Vagina (tissue), 2 donors: ENCODE measurements around the gene RUNX3. TPM values are rescaled to one million over a fixed set of nuclear protein-coding genes. Genes with fewer than 3 reads are reported as not detected.
A peak's percentile ranks its signal among the peaks of the same experiment; 100 is the strongest.

Source experiments
- DNase-seq, 2 donors: peaks; one replicate each; pipeline ENCODE4 v3.0.0-alpha.2; 2017; ENCODE audit errors: extremely low spot score in 2 of 2
- H3K27ac ChIP-seq: fragments of 200-600 bp; sonication (generic); one replicate; pipeline ENCODE4 v1.5.1; 2019
- H3K27me3 ChIP-seq: fragments of 200-600 bp; sonication (generic); one replicate; pipeline ENCODE4 v1.5.1; 2019
- H3K36me3 ChIP-seq, 2 donors: fragments of 200-600 bp; sonication (generic); one replicate each; pipeline ENCODE4 v1.5.1; 2017 to 2019
- H3K4me1 ChIP-seq: fragments of 200-600 bp; sonication (generic); one replicate; pipeline ENCODE4 v1.5.1; 2019
- H3K4me3 ChIP-seq, 2 donors: fragments of 200-600 bp; sonication (generic); 1 replicate in 1 of 2; 2 replicates in 1 of 2; pipeline ENCODE4 v1.5.1; 2016 to 2019
- H3K9me3 ChIP-seq: fragments of 200-600 bp; sonication (generic); one replicate; pipeline ENCODE4 v1.5.1; 2019
- POLR2A ChIP-seq, 2 donors: fragments of 450-650 bp; IDR thresholded peaks; one replicate each; pipeline ENCODE4 v1.6.1; 2017; ENCODE audit warnings: antibody characterized with exemption in 2 of 2, mild to moderate bottlenecking in 2 of 2, moderate library complexity in 2 of 2
- POLR2AphosphoS5 ChIP-seq, 2 donors: sonication (generic); formaldehyde crosslinking; IDR thresholded peaks; one replicate each; pipeline ENCODE4 v1.9.0; 2017; ENCODE audit warnings: antibody characterized with exemption in 2 of 2, mild to moderate bottlenecking in 2 of 2, low read depth in 1 of 2; ENCODE audit not compliant: insufficient read depth in 1 of 2
- intact Hi-C: fragments of 100-400 bp; cut with DNase I; formaldehyde crosslinking; loops from one replicate; pipeline ENCODE4 v1.15.1; 2023
- total RNA-seq: library from RNA; depleted of rRNA; stranded (reverse); fragments of >200 nt; gene quantifications from one replicate; pipeline ENCODE4 v1.2.3, GENCODE V29; 2016
- TF ChIP-seq, protein P1 (sequence below), 3 experiments: fragments of 450-650 bp in 2 of 3; fragments of 200-600 bp in 1 of 3; sonication (generic) in 1 of 3; IDR thresholded peaks; one replicate each; pipeline ENCODE4 v1.5.1; 2017 to 2019; ENCODE audit warnings: antibody characterized with exemption in 3 of 3, mild to moderate bottlenecking in 2 of 3, moderate library complexity in 2 of 3

The RUNX3 gene
- total RNA-seq, 1 donor from 2014 or later: 4.2 TPM

- Histone ChIP-seq H3K27me3 (no peaks in the 10 kb centered on the region), H3K4me1 (no peaks in the 10 kb centered on the region), H3K27ac (no peak overlapping the region), H3K4me3 (no peak overlapping the region), H3K9me3 (no peaks in the 10 kb centered on the region), H3K36me3 (no peaks in the 10 kb centered on the region)
- DNase-seq: peak; percentile 60 to 61
- TF ChIP-seq POLR2A (IDR thresholded peaks at IDR 0.05) (no peak), POLR2AphosphoS5 (IDR thresholded peaks at IDR 0.05; ENCODE audit: insufficient read depth in 1 of 2, low read depth in 1 of 2) (no peak)
- TF ChIP-seq, protein P1, sequence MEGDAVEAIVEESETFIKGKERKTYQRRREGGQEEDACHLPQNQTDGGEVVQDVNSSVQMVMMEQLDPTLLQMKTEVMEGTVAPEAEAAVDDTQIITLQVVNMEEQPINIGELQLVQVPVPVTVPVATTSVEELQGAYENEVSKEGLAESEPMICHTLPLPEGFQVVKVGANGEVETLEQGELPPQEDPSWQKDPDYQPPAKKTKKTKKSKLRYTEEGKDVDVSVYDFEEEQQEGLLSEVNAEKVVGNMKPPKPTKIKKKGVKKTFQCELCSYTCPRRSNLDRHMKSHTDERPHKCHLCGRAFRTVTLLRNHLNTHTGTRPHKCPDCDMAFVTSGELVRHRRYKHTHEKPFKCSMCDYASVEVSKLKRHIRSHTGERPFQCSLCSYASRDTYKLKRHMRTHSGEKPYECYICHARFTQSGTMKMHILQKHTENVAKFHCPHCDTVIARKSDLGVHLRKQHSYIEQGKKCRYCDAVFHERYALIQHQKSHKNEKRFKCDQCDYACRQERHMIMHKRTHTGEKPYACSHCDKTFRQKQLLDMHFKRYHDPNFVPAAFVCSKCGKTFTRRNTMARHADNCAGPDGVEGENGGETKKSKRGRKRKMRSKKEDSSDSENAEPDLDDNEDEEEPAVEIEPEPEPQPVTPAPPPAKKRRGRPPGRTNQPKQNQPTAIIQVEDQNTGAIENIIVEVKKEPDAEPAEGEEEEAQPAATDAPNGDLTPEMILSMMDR (IDR thresholded peaks at IDR 0.05): no peak
- intact Hi-C loops: no loop called here
Measured at GRCh38 chr1:24866211-24867083, 63.6 kb downstream of the RUNX3 start.

GRCh38 chr1:24865587-24865986 is 64.5 kb downstream of the RUNX3 start:
- Histone ChIP-seq H3K27me3 (no peaks in the 10 kb centered on the region), H3K27ac (no peak overlapping the region), H3K36me3 (no peaks in the 10 kb centered on the region), H3K9me3 (no peaks in the 10 kb centered on the region), H3K4me3 (no peak overlapping the region), H3K4me1 (no peaks in the 10 kb centered on the region)
- intact Hi-C loops: no loop called here
- DNase-seq: peak in 1 of 2 donors; percentile 6
- TF ChIP-seq, protein P1 (IDR thresholded peaks at IDR 0.05): no peak
- TF ChIP-seq POLR2A (IDR thresholded peaks at IDR 0.05): no peak
- no peak for TF ChIP-seq POLR2AphosphoS5 (IDR thresholded peaks at IDR 0.05; ENCODE audit: insufficient read depth in 1 of 2, low read depth in 1 of 2)

DNA sequence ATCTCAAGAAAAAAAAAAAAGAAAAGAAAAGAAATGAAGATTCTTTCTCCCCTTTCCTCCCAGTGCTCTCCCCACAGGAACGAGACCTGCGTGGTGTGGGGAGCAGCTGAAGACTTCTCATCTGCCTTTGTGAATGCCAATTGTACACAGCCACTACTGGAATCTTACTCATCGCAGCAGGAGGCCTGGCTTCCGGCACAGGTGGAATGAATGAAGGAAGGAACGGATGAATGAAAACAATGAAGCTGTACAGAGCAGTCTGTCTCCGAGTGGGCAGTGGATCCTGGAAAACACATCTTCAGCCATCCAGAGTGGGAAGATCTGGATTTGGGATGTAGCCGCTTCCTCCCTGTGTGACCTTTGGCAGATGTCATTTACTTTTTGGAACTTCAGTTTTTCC is 64.9 kb downstream of the RUNX3 start:
- Histone ChIP-seq H3K9me3 (no peaks in the 10 kb centered on the region), H3K4me3 (no peak overlapping the region), H3K36me3 (no peaks in the 10 kb centered on the region), H3K4me1 (no peaks in the 10 kb centered on the region), H3K27ac (no peak overlapping the region), H3K27me3 (no peaks in the 10 kb centered on the region)
- no peak for TF ChIP-seq POLR2AphosphoS5 (IDR thresholded peaks at IDR 0.05; ENCODE audit: insufficient read depth in 1 of 2, low read depth in 1 of 2)
- TF ChIP-seq, protein P1 (IDR thresholded peaks at IDR 0.05): no peak
- no peak for TF ChIP-seq POLR2A (IDR thresholded peaks at IDR 0.05)
- DNase-seq: peak in 1 of 2 donors; percentile 47
- intact Hi-C loops: no loop called here

DNA sequence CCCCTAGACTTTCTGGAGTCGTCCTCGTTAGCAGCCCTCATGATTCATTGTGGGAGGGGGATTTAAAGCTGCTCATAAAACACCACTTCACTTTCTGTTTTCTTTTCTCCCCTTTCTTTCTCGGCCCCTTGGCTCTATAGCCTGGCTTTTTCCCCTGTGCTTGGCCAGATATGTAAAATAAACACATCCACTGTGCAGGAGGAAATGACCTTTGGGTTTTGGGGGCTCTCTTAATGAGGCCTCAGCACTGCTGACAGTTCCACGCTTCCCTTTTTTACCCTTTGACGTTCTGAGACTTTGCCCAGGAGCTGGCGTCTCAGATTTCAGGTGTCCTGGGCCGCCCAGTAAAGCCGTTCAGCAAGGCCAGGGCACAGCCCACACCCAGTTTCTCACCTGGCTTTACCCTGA is 65.7 kb downstream of the RUNX3 start:
- Histone ChIP-seq H3K9me3 (no peaks in the 10 kb centered on the region), H3K36me3 (no peaks in the 10 kb centered on the region), H3K4me3 (no peak overlapping the region), H3K4me1 (no peaks in the 10 kb centered on the region), H3K27me3 (no peaks in the 10 kb centered on the region), H3K27ac (no peak overlapping the region)
- intact Hi-C loops: no loop called here
- DNase-seq: no peak
- TF ChIP-seq POLR2A (IDR thresholded peaks at IDR 0.05) (no peak), POLR2AphosphoS5 (IDR thresholded peaks at IDR 0.05; ENCODE audit: insufficient read depth in 1 of 2, low read depth in 1 of 2) (no peak)
- TF ChIP-seq, protein P1 (IDR thresholded peaks at IDR 0.05): no peak
